Measurements from ENCODE around the gene ERGIC2.
A peak's percentile ranks its signal among the peaks of the same experiment; 100 is the strongest.

Gene ERGIC2

GRCh38 chr12:29374012-29374411 is 7.0 kb downstream of the ERGIC2 start:
- DNase-seq = no peak

GRCh38 chr12:29365091-29365490 is 15.9 kb downstream of the ERGIC2 start:
- DNase-seq = no peak

GRCh38 chr12:29354954-29355353 is 26.0 kb downstream of the ERGIC2 start:
- no peak for DNase-seq

- DNase-seq = peak; percentile 6
Measured at GRCh38 chr12:29350080-29350479, 30.9 kb downstream of the ERGIC2 start.

- no peak for DNase-seq
Measured at GRCh38 chr12:29346769-29347421, 34.1 kb downstream of the ERGIC2 start.

GRCh38 chr12:29343022-29343799 is 37.8 kb downstream of the ERGIC2 start:
- no peak for DNase-seq

- no peak for DNase-seq
Measured at GRCh38 chr12:29337325-29337724, 43.6 kb downstream of the ERGIC2 start.

GRCh38 chr12:29334937-29335336 is 46.0 kb downstream of the ERGIC2 start:
- DNase-seq = no peak

- no peak for DNase-seq
Measured at GRCh38 chr12:29333178-29333577, 47.8 kb downstream of the ERGIC2 start.

- DNase-seq = no peak
Measured at GRCh38 chr12:29329411-29329810, 51.6 kb downstream of the ERGIC2 start.

- DNase-seq = no peak
Measured at GRCh38 chr12:29322157-29322556, 58.8 kb downstream of the ERGIC2 start.

GRCh38 chr12:29320295-29321085 is 60.5 kb downstream of the ERGIC2 start:
- DNase-seq = no peak

- peak; percentile 14 for DNase-seq
Measured at GRCh38 chr12:29317556-29318363, 63.2 kb downstream of the ERGIC2 start.

GRCh38 chr12:29316752-29317151 is 64.2 kb downstream of the ERGIC2 start:
- DNase-seq = no peak

GRCh38 chr12:29314416-29314815 is 66.6 kb downstream of the ERGIC2 start:
- DNase-seq = no peak

- DNase-seq = no peak
Measured at GRCh38 chr12:29310899-29311298, 70.1 kb downstream of the ERGIC2 start.

- no peak for DNase-seq
Measured at GRCh38 chr12:29309320-29309902, 71.6 kb downstream of the ERGIC2 start.

- DNase-seq = no peak
Measured at GRCh38 chr12:29306682-29307081, 74.3 kb downstream of the ERGIC2 start.

GRCh38 chr12:29306266-29306665 is 74.7 kb downstream of the ERGIC2 start:
- DNase-seq = no peak

GRCh38 chr12:29304388-29304787 is 76.6 kb downstream of the ERGIC2 start:
- DNase-seq = no peak

GRCh38 chr12:29301114-29301513 is 79.9 kb downstream of the ERGIC2 start:
- DNase-seq = no peak

GRCh38 chr12:29299633-29300032 is 81.3 kb downstream of the ERGIC2 start:
- DNase-seq = no peak

Data from DMS79 (cell line).